Activated CD4-positive, alpha-beta T cell treated with anti-CD3 and anti-CD28 coated beads for 48 hours (primary cell): ENCODE results near the gene ENC1.
A peak's percentile ranks its signal among the peaks of the same experiment; 100 is the strongest.

ENCODE experiments used
- DNase-seq: peaks from one replicate; pipeline ENCODE4 v3.0.0-alpha.2; 2020

ENC1 gene

DNA sequence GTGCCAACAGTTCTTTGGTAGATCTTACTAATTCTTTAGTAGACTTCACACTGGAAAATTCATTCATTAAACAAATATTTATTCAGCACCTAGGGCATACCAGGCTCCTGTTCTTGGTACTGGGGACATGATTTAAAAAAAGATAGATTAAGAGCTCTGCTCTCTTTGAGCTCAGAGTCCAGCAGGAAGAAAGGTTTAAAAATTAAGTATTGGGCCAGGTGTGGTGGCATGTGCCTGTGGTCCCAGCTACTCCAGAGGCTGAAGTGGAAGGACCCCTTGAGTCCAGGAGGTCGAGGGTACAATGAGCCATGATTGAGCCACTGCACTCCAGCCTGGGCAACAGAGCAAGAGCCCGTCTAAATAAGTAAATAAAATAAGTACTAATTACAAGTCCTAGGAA is 41.4 kb downstream of the ENC1 start:
- DNase-seq = no peak

DNA sequence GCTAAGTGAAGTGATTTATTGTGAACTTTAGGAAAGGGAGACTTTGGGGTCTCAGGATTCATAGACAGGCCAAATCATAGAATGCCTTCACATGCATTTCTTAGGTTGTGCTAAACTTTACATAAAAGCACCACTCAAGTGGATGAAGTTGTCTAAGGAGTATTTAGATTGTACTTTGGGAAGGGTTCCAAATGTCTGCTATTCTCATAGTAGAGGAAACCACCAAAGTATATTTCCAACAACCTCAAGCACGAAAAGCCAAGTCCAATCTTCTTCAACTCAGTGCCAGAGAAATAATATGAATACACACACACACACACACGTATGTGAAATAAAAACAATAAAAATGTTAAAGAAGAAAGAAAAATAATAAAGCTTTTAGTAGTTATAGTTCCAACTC is 41.8 kb downstream of the ENC1 start:
- no peak for DNase-seq

GRCh38 chr5:74596927-74597326 is 43.6 kb downstream of the ENC1 start:
- DNase-seq = no peak

DNA sequence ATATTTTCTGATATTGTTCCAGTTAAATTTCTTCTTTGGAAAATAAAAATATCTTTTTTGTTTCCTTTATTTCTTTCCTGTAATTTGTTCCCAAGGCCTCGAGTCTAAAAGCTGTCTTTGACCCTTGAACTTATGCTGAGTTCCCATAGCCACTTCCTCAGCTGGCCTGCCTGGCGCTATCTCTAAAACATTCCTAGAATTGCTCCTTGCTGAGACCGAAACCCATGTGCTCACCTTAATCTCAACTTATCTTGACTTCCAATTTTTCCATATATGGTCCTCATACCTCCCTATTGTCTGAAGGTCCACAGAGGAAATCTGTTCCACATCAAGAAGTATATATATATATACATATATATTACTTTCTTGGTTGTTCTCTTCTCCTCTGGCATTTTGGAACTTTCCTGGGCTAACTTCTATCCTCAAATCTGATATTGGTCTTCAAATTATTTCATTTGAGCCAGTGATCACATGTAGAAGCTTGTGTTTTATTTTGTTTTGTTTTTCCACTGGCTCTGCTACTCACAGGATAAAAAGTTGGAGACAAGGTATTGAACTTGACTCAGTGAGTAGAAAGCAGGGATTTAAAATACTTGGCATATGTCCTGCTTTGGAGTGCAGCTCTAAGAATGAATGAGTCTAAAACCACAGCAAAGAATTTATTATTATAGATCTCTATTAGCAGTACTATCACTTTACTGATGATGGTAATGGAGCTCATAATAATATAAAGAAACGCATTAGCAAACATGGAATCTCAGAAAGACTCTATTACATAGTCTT is 45.2 kb downstream of the ENC1 start:
- no peak for DNase-seq

DNA sequence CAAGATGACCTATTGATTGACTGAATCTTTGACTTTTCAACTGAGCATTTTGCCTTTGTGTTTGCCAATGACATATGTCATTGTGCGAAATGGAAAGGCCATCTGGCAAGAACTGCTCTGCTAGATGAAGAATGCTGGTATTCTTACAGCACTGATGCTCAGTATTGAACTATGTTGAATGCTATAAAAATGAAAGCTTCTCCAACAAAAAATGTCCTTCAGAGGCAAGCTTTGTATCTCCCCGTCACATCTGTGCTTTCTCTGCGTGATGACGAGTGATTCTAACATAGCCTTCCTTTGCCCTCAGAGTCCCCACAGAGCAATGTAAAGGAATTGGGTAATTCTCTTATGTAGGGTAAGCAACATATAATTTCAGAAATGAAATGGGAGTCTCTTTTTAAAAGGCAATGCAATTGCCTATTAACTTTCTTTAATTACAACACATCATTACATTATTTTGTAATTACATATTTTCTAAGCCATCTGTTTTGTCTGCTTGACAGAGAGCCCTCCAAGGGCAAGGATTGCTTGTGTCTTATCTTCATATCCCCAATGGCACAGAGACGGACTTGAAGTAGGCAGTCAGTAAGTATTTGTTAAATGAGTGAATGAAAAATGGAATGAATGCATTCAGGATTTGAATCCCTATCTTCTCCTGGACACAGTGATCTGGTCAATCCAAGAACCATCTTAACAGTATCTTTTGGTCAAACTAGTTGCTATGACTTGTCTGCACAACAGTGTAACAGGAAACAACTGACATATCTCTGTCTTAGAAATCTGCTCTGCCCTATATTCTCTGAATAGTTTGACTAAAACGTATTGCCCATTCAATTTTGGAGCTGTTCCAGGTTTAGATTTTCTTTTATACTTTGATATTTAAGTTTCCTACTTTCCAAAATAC is 46.1 kb downstream of the ENC1 start:
- DNase-seq = no peak

DNA sequence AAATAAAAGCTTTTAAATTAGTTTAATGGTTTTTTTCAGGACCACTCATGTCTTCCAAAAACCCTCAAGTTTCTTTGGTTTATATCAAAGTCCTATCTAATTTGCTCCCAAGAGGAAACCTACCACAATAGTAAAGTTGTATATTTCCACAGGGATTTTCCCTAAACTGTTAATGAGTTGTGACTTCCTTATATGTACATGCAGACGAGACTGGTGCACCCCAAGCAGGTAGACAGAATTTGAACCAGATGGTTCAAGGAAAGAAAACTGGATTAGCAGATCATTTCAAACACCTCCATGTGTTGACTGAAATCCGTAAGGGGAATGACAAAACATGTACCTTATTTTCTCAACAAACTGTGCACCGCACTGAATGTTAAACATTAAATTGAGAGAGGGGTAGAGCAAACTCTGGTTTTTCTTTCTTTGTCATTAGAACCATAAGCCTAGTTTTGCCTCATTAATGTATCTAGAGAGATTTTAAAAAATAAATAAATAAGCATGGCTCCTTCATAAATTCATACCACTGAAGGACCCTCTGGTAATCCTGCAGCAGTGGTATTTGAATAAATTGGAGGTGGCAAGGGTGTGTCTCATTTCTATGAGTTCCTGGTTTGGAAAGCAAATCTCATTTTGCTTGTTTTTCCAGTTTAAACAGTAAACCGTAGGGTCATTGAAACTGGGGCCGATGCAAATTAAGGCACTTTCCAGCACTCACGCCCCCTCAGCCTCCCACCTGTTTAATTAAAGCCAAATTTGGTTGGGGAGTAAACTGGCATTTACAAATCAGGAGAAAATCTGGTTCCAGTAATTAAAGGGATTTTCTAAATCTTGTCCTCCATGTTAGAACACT is 51.1 kb downstream of the ENC1 start:
- no peak for DNase-seq

- no peak for DNase-seq
Measured at GRCh38 chr5:74588415-74588814, 52.1 kb downstream of the ENC1 start.

GRCh38 chr5:74587890-74588289 is 52.6 kb downstream of the ENC1 start:
- no peak for DNase-seq

GRCh38 chr5:74587300-74587699 is 53.2 kb downstream of the ENC1 start:
- no peak for DNase-seq

GRCh38 chr5:74586856-74587255 is 53.7 kb downstream of the ENC1 start:
- DNase-seq = no peak

- DNase-seq = no peak
Measured at GRCh38 chr5:74582853-74583252, 57.7 kb downstream of the ENC1 start.

DNA sequence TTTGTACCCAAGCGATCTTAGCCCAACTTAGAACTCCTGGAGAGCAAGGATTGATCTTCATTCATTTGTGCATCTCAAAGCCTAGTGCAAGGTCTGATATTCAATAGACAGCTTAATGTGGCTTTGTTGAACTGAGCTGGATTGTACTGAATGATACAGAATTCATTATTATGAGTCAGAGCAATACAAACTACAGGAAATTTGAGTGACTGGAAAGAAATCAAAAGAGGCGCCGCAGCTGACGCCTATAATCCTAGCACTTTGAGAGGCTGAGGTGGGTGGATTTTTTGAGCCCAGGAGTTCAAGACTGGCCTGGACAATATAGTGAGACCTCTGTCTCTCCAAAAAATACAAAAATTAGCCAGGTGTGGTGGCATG is 58.6 kb downstream of the ENC1 start:
- DNase-seq = no peak

DNA sequence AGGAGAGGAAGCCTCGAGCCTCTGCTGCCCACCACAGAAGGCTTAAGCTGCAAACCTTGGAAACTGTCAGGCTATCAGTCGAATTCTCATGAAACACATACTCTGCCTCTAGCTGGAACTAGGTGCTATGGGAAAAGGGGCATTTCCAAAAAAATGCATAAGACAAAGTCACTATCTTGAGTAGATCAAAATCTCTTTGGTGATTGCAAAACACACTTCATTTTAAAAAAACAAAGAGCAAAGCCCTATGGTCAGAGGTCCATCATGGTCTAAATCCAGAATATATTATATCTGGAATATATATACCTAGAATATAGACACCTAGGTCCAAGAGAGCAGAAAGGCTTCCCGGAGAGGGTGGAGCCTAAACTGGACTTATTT is 59.8 kb downstream of the ENC1 start:
- DNase-seq = no peak

- peak; percentile 81 for DNase-seq
Measured at GRCh38 chr5:74579215-74579614, 61.3 kb downstream of the ENC1 start.

DNA sequence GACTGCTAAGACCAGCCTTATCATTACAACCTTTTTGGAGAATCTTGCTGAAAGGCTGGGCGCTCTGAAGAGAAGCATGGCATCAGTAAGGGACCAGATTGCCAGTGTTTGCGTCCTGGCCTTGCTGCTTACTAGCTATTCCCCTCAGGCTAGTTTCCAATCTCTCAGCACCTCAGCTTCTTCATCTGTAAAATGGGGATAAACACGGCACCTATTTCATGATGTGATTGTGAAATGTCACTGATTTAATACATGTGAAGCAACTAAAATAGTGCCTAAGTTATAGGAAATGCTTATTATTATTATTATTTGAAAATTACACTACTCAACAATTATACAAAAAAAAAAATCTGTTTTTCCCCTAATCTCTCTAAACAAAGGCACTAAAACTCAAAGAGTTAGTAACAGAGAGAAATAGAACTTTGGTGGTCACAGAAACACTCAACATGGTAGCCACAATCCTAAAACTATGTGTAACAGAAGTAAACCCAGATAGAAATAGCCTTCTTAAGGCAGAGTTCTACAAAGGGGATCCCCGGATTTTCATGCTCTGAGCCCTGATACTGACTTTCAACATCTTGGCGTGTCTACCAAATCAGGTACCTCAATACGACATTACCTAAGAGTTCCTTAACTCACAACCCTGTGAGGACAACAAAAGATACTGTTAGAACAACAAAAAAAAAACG is 62.0 kb downstream of the ENC1 start:
- no peak for DNase-seq
